GM12874 (cell line): ENCODE data around the gene IKZF1.

Source experiments
- TF ChIP-seq, protein P1 (sequence below): IDR thresholded peaks from 2 replicates; pipeline ENCODE4 v1.5.1; 2011; ENCODE audit warnings: low read depth, mild to moderate bottlenecking, control low read depth, low read length, moderate library complexity; ENCODE audit not compliant: insufficient read depth

Gene IKZF1

DNA sequence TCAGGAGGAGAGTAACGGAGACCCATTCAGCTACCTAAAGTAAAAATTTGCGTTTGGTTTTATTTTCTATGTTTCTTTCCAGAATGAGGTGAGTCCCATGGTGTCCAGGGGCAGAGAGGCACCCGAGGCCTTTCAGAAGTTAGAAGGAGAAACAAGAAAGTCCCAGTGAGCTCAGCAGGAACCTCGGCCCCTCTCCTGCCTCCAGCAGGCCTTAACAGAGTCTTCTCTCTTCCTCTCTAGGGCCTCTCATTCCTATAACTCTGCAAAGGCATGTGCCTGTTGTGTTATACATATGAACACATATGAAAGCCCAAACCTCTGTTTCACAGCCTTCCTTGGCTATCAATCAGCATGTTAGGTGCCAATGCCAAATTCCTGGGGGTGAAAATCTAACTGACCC, 20.8 kb upstream of the IKZF1 start:
- TF ChIP-seq, protein P1, sequence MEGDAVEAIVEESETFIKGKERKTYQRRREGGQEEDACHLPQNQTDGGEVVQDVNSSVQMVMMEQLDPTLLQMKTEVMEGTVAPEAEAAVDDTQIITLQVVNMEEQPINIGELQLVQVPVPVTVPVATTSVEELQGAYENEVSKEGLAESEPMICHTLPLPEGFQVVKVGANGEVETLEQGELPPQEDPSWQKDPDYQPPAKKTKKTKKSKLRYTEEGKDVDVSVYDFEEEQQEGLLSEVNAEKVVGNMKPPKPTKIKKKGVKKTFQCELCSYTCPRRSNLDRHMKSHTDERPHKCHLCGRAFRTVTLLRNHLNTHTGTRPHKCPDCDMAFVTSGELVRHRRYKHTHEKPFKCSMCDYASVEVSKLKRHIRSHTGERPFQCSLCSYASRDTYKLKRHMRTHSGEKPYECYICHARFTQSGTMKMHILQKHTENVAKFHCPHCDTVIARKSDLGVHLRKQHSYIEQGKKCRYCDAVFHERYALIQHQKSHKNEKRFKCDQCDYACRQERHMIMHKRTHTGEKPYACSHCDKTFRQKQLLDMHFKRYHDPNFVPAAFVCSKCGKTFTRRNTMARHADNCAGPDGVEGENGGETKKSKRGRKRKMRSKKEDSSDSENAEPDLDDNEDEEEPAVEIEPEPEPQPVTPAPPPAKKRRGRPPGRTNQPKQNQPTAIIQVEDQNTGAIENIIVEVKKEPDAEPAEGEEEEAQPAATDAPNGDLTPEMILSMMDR, result no peak

GRCh38 chr7:50284296-50284695, 20.2 kb upstream of the IKZF1 start:
- TF ChIP-seq, protein P1, result no peak

DNA sequence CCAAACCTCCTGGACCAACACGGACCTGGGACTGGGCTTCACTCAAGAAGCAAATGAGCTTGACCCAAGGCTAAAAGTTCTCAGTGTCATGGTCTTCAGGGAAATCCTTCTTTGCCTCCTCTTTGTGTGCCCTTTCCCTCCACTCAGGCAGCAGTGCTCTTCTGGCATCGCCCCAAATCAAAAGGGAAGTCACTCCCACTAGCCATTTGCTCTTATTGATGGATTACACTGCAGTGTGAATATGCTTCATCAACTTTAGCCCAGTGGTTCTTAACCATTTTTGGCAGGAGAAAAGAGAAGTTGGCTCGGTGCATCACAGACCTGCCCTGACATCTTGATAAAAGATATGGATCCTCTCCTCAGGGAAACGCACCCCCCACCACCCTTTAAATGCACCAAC, 19.2 kb upstream of the IKZF1 start:
- TF ChIP-seq, protein P1, result no peak

- TF ChIP-seq, protein P1, result no peak
Observed at GRCh38 chr7:50287129-50287528, 17.4 kb upstream of the IKZF1 start.

DNA sequence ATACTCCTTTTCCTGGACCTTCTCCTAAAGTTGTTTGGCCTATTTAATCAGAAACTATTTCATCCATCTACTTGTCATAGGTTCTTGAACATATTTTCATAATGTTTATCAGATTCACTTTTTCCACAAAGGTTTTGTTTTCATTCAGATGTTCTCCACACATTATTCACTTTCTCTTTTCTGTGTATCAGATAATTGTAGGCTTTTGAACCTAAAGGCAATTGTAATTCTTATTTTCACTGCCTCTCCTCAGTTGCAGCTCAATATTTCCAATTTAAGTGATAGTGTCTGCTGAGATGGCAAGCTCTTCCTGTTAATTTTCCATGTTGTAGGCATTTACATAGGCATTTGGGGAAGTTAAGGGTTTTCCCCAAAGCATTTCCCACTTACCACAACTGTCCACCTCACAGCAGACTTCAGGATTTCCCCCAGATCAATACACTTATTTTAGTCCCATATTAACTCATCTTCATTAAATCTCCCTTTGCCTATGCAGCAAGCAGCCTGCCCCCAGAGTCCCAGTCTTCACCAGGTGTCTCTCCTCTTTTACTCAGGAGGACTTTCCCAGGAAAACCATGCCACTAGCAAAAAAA, 12.3 kb upstream of the IKZF1 start:
- TF ChIP-seq, protein P1, result no peak

DNA sequence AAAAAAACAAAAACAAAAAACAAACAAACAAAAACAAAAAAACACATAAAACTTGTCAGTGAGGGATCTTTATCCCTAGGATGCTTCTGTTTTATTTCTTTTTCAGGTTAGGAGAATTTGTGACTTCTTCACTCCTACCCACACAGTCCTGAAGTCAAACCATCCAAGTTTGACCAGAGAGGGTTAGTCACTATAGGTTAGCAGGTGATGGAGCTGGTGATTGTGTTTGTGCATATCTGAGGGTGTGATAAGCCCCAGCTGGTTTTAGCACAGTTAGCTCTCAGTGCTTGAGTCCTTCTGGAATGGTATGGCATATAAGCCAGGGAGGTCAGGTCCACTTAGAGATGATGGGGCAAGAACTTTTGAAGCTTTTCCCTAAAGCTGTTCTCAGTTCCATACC, 11.8 kb upstream of the IKZF1 start:
- TF ChIP-seq, protein P1, result no peak

DNA sequence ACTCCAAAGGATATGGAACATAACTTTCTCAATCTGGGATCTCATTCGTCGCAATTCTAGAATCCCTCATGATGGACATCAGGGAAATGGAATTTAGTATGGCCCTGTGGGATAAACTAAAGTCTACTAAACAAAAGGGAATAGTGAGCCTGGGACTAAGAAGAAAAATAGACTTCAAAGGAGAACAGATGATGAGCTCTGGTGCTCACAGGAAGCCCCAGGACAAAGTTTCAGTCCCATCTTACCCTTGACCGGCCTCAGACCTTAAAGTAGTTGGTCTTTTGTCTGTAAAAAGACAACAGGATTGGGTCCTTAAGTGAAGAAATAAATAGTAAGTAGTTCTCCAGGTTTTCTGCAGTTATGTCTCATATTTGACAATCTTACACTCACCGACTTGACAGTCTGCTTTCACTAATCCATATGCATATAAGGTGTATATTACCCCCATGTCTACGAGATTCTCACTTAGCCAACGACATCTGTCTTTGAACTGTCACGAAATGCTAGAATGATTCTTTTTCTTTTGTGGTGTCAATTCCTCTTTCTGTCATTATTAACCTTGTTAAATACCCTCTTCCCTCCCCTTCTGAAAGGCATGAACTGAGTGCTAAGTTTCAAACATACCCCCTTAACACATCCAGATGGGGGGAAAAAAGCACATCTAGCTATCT, 10.9 kb upstream of the IKZF1 start:
- TF ChIP-seq, protein P1, result no peak

GRCh38 chr7:50295133-50295532, 9.4 kb upstream of the IKZF1 start:
- TF ChIP-seq, protein P1, result no peak
